Measurements from ENCODE around the gene FOXP1.

Gene FOXP1

DNA sequence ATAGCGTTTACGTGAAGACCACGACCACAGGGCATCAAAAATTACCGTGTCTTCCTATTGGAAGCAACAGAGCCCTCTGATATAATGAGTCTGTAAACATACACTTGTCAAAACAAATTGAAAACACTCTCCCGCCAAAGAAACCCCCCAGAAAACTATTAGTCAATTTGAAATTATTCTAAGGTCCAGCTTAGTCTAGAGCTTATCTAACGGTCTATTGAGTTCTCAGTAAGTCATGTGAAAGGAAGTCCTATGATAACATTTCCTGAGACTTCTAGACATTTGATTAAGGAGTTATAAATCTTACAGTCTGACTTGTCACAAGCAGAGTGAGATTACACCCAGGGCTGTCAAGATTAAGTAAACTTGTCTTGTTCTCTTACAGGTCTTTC is 356.3 kb downstream of the FOXP1 start:
- ATAC-seq = peak; percentile 22

DNA sequence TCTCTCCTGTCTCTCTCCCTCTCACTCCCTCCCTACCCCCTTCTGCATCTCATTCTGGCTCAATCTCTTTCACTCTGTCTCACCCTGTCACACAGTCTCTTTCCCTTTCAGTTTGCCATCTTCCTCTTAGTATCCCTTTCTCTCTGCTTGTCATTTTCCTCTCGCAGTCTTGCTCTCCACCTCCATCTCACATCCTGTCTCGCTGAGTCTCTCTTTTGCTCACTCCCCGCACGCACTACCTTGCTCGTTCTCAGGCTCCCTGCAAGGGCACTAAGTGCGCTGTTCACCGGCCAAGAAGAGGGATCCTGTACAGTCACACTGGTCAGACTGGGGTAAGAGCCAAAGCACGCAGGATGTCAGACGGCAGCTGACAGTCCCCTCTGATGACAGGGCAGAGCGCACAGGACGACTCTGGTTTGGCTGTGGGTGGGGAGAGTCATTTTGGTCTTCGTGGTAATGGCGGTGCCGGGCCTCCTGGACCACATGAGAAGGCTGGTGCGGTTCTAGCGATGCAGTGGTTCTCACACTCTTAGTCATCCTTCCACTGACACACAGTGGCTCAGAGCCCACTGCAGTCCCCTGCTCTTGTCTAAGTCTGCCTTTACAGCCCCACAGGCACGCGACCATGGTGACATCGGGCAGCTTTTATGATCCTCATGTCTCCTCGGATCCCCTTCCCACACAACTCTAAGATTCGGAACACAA is 356.8 kb downstream of the FOXP1 start:
- ATAC-seq = peak; percentile 87 to 89

DNA sequence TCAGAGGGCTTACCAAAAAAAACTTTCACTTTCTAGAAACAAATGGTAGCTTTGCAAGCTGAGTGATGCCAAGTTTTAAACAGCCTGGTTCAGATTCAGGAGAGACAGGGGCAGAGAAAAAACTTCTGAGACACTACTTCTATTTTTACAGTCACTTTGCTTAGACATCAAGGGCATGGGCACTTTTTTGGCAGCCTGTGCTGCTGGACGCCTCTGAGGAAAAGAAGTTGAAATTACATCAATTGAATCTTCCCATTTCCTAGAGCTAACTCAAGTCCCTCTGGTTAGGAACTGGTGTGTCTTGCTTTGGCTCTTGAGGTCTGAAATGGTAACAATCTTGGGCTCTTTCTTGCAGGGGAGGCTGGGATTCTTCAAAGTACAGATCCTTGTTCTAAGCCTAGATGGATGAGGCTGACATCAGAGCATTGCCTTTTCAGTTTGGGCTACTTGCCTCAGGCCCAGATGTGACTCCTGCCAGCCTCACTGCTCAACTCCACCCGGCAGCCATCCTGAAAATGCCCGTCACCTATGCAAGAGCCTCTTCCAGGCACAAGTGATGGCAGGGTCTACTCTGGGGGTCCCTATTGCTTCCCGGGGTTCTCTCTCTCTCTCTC is 357.5 kb downstream of the FOXP1 start:
- ATAC-seq = no peak

- no peak for ATAC-seq
Observed at GRCh38 chr3:71225002-71225684, 358.4 kb downstream of the FOXP1 start.

DNA sequence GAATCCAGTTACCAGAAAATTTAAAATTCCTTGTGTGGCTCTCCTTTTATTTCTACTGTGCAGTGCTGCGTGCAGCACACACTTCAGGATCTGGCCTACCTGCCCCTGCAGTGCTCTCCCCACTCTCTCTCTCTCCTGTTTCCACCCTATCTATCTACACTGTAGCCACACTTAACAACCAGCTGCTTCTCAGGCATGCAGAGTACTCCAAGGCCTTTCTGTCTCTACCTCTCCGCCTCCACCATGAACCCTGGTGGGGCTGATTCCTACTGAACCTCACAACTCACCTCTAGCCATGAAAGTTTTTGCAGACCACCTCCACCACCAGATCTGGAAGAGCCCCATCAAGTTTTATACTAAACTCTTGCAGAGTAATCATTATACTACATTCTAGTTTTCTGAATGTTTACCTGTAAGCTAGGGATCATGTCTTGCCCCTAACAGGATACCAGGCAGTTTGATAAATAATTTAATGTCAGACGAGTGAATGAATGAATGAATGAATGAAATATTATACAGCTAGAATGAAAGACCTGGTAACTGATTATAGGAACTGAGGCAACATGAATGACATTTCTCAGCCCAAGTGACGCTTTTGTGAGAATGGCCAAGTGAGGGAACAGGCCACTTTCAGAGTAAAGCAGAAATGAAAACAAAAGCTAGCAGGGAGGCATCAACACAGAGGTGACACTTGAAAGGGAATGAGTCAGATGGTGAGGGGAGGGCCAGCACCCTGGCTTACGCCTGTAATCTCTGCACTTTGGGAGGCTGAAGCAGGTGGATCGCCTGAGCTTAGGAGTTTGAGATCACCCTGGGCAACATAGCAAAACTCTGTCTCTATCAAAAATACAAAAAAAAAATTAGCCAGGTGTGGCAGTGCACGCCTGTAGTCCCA is 363.5 kb downstream of the FOXP1 start:
- peak; percentile 100 for ATAC-seq

DNA sequence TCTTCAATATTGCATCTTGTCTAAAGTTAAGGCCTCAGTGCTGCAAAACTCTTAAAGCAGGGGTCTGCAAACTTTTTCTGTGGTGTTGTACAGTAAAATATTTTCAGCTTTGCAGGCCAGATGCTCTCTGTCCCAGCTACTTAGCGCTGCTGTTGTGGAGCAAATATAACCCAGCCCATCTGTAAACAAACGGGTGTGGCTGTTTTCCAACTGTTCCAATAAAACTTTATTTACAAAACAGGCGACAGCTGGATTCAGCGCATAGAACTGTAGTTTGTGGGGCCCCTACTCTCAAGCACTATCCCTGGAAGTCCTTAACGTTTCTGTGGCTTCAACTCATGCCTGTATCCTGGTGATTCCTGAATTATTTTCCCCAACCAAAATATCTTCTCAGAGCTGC is 365.0 kb downstream of the FOXP1 start:
- ATAC-seq = no peak

GRCh38 chr3:71217640-71218222 is 365.8 kb downstream of the FOXP1 start:
- no peak for ATAC-seq

GRCh38 chr3:71215351-71215750 is 368.2 kb downstream of the FOXP1 start:
- ATAC-seq = no peak

DNA sequence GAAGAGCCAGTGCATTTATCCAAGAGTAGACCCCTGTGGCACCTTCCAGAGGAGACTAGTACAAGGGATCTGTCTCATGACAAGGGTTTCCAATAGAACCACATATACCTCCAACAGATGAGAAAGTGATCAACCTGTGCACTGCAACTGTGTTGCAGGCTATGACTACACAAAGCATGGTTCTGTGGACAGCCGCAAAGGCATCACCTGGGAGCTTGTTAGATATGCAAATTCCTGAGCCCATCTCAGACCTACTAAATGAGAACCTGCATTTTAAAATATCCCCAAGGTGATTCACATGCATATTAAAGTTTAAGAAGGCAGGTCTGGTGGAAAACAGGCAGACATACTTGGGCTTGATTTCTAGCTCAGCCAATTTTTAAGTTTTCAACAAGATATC is 368.7 kb downstream of the FOXP1 start:
- peak; percentile 80 to 93 for ATAC-seq

GRCh38 chr3:71214016-71214415 is 369.5 kb downstream of the FOXP1 start:
- ATAC-seq = no peak

GRCh38 chr3:71211083-71211482 is 372.4 kb downstream of the FOXP1 start:
- ATAC-seq = no peak

DNA sequence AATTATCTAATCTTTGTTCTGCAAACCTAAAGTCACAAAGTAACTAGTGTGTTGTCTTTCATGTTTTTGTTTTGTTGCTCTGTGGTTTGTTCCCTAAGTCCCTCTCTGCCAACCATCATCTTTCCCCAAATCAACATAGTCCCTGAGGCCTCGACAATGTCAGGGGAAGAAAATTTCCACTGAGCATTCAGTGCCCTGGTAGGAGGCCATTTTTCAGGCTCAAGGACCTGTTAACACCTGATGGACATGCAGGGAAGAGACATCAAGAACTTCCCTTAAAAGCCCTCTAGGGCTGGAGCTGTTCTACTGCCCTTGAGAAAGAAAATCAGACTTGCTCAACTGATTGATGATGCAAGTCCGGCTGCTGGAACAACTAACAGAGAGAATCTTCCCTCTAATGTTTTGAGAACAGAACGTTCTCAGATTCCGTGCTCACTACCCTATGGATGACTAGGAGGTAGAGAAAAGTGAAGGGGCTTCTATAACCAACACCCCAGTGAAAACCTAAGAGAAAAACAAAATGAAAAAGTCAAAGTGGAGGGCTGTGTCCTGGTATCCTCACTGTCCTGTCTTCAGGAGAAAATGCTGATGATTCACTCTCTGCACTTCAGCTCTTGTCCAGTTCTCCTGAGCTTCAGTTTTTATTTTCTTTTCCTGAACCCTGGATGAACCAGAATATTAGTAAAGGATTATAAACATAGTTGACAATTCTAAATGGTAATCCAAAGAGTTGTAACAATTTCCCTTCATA is 373.1 kb downstream of the FOXP1 start:
- no peak for ATAC-seq

GRCh38 chr3:71208211-71209095 is 375.1 kb downstream of the FOXP1 start:
- no peak for ATAC-seq

DNA sequence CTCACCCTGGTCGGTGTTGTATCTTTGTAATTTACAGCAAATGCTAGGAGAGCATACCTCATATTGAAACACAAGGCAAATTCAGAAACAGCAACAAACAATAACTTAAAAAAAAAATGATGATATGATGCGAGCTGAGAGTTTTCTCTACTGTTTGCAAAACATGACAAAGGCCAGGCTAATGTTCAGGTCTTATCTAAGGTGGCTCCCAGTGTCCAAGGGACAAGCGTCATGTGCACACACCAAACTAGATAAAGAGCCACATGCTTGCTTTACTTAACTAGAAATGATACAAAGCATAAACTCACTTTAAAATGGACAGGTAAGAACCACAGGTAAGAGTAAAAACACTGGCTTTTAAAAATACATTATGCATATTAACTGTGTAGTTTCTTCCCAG is 375.9 kb downstream of the FOXP1 start:
- ATAC-seq = no peak

DNA sequence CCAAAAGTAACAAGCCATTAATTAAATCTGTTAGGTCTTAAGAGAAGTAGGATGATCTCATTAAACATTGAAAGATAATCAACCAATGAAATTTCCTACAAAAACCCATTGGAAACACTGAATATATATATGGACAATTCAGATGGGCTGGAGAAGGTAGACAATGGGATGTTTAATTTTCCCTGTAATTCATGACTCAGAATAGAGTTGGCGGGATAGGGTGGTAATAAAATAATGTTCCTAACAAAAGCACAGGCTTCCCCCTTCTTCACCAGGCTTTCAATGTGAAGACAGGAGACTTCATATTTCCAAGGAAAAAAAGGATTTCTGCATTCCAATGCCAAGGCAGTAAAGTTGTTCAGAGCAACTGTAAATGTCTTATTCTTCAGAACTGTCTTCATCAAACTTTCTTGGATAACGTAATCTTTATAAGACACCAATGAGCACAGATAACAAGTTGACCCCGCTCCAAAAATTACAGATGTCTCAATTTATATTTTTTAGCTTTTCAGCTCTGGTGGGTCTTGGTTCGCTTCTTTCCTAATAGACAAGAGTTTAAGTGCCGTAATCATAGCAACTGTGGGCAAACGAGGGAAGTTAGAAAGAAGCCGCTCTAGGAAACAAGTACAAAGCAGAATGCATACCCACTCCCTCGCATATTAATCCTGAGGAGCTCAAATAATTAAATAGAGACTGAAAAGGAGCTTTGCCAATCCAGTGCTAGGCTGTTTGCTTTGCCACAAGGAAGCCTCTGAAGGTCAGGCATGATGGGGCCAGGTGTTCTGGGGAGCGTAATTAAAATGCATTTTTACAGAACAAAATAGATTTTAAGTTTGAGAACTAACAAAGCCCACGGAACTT is 377.0 kb downstream of the FOXP1 start:
- no peak for ATAC-seq

- peak in 1 of 2 donors; percentile 13 for ATAC-seq
Observed at GRCh38 chr3:71203727-71204488, 379.6 kb downstream of the FOXP1 start.

GRCh38 chr3:71202848-71203533 is 380.5 kb downstream of the FOXP1 start:
- no peak for ATAC-seq

DNA sequence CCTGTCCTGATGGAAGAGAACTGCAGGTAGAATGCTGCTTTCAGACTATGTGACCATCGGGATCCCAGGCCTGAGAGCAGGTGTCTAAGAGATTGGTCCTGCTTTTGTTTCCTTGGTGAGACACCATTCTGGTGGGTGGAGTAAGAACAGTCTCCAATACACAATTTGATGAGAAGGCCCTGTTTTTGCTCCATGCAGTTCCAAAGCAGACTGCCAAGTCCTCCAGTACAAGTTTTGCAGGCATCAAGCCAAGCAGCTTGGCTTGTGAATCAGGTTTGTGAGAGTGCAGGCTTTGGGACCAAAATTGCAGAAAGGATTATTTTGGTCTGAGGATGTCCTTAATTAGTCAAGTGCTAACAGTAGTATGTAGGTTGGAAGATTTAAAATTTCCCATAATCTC is 381.6 kb downstream of the FOXP1 start:
- ATAC-seq = no peak

Data from activated CD4-positive, CD25-positive, alpha-beta regulatory T cell treated with anti-CD3 and anti-CD28 coated beads, Interleukin-2, amount 50 U/mL, for 24 hours (primary cell).